HEK293 (cell line): Measurements from ENCODE around the gene GID4.

Experiments used
- CTCF ChIP-seq: fragments of 450-650 bp; formaldehyde crosslinking; IDR thresholded peaks from 2 replicates; pipeline ENCODE4 v1.5.1; 2016; ENCODE audit warnings: missing biosample characterization, missing genetic modification characterization
- PATZ1 ChIP-seq: fragments of 450-650 bp; formaldehyde crosslinking; IDR thresholded peaks from 2 replicates; pipeline ENCODE4 v1.5.1; 2016; ENCODE audit warnings: missing biosample characterization, missing genetic modification characterization
- REST ChIP-seq: fragments of 450-650 bp; formaldehyde crosslinking; IDR thresholded peaks from 2 replicates; pipeline ENCODE4 v1.5.1; 2016; ENCODE audit warnings: missing biosample characterization, missing genetic modification characterization
- YY1 ChIP-seq: fragments of 450-650 bp; formaldehyde crosslinking; IDR thresholded peaks from 2 replicates; pipeline ENCODE4 v1.5.1; 2018; ENCODE audit warnings: missing biosample characterization, missing genetic modification characterization
- ZNF449 ChIP-seq: fragments of 450-650 bp; formaldehyde crosslinking; IDR thresholded peaks from 2 replicates; pipeline ENCODE4 v1.5.1; 2017; ENCODE audit warnings: missing biosample characterization, mild to moderate bottlenecking, missing genetic modification characterization, moderate library complexity
- ZNF529 ChIP-seq: fragments of 450-650 bp; formaldehyde crosslinking; IDR thresholded peaks from 2 replicates; pipeline ENCODE4 v1.5.1; 2017; ENCODE audit warnings: missing genetic modification characterization, missing biosample characterization; ENCODE audit not compliant: insufficient replicate concordance

- TF ChIP-seq ZNF529 = no peak
- no peak for TF ChIP-seq PATZ1
- TF ChIP-seq REST (tag by site-specific recombination) = no peak
- no peak for TF ChIP-seq CTCF (tag by site-specific recombination)
- TF ChIP-seq ZNF449 = no peak
- no peak for TF ChIP-seq YY1 (tag by site-specific recombination)
Measured at GRCh38 chr17:18045691-18046350, 6.6 kb downstream of the GID4 start.
